ENCODE results near the gene CLEC20A. TPM values are rescaled to one million over a fixed set of nuclear protein-coding genes. Genes with fewer than 3 reads are reported as not detected.

The CLEC20A gene
- not detected in 2 replicates for total RNA-seq (2014; rRNA removed; shearing (Covaris generic))

DNA sequence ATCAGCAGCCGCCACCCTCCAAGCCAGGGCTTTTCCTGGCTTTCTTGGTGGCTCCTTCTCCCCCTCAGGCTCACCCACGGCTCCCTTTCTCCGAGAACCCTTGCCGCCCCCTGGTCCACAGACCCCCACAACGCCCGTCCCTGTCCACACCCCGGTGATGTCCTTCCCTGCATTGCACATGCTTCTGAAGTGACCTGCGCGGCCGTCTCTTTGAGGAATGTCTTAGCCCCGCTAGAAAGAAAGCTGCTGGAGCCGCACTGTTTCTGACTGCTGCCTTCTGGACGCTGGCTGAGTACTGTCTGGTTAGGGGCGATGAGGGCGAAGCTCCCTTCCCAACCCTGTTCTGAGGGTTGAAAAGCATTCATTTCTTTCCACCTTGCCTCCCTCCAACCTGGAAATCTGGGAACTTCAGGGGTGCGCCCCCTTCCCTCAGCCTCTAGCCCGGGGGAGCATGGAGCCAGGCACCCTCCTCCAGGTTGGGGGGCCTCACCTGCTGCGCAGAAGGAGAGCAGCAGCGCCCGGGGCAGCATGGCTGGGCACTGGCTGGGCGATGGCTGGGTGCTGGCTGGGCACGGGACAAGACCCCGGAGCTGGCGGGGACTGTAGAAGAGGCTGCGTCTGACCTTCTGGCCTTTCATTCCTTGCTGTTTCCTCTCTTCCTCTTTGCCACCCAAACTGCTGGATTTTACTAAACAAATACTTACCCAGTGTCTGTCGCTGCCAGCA is at the start of gene CLEC20A:
CLEC20A (minus strand) TSS at position 555 of the 726 bp plus-strand sequence; CDS start at position 530, 25 bp downstream.
- no peak for DNase-seq (ENCODE audit: low read depth)

DNA sequence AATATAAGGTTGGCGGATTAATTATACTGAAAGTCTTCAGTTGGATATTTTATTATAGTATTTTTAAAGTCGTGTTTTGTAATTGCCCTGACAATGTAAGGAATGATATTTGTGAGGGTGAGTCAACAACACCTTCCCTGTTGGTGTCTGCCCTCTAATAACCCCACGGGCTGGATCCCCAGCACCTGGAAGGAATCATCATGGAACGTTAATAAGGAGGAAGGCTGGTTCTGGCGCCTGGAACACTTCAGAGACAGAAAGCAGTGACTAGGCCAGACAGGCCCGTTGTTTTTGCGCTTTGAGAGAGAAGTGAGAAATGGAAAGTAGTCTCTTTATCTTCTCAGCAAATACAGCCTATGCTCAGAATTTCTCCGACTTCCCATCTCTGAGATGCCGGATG is 47.8 kb upstream of the CLEC20A start:
- no peak for DNase-seq (ENCODE audit: low read depth)

DNA sequence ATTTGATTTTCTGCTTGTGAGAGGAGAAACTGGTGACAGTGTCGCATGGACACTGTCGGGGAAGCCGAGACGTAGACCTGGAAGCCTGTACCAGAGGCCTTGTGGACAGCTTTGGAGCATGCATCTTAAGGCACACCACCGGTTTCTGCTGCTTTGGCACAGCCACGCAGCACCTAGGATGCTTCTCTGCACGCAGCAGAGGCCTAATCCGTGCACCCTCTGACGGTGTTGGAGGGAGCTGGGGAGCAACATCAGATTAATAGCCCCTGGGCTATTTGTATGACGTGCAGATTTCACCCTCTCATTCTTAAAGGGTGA is 46.5 kb upstream of the CLEC20A start:
- DNase-seq (ENCODE audit: low read depth) = no peak

- peak; percentile 84 for DNase-seq (ENCODE audit: low read depth)
Observed at GRCh38 chr1:178542554-178543289, 46.0 kb upstream of the CLEC20A start.

GRCh38 chr1:178541829-178542553 is 45.2 kb upstream of the CLEC20A start:
- no peak for DNase-seq (ENCODE audit: low read depth)

GRCh38 chr1:178541379-178541778 is 44.6 kb upstream of the CLEC20A start:
- DNase-seq (ENCODE audit: low read depth) = no peak

DNA sequence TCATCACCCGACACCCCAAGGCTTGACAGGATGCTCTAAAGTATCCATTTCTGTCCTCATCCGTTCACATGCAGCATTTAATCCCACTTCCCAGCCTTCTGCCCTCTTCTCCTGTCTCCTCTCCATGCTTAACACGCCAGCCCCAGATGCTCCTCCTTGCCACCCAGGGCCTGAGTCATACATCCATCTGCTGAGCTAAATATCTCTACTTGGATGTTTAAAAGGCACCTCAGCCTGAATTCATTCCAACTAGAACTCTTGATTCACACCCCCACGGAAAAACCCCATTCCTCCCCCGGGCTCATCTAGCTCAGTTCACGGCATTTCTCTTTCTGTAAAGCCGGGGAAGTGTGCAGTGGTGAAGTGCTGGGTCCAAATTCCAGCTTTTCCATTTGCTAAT is 43.9 kb upstream of the CLEC20A start:
- peak; percentile 80 for DNase-seq (ENCODE audit: low read depth)

GRCh38 chr1:178540204-178540603 is 43.4 kb upstream of the CLEC20A start:
- no peak for DNase-seq (ENCODE audit: low read depth)

DNA sequence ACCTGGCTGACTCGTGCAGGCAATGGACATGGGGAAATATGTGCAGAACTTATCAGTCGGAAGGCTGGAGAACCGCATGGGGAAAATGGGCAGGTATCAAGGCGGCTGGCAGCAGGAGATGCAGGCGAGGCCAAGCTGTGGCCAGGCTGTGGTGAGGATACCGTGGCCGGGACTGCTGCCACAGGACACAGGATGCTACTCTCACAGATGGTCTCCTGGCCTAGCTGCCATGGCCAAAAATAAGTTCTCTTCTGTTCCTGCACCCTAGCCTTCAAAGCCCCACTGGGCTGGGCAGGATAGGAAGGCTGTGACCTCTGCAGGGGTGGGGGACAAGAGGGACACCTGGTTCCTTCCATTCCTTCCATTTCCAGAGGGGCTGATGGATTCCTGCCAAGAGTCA is 42.5 kb upstream of the CLEC20A start:
- DNase-seq (ENCODE audit: low read depth) = no peak

- peak; percentile 71 for DNase-seq (ENCODE audit: low read depth)
Observed at GRCh38 chr1:178538192-178538916, 41.6 kb upstream of the CLEC20A start.

GRCh38 chr1:178537382-178538090 is 40.8 kb upstream of the CLEC20A start:
- DNase-seq (ENCODE audit: low read depth) = no peak

- DNase-seq (ENCODE audit: low read depth) = peak; percentile 96
Observed at GRCh38 chr1:178536844-178537371, 40.1 kb upstream of the CLEC20A start.

GRCh38 chr1:178536329-178536728 is 39.6 kb upstream of the CLEC20A start:
- DNase-seq (ENCODE audit: low read depth) = no peak

DNA sequence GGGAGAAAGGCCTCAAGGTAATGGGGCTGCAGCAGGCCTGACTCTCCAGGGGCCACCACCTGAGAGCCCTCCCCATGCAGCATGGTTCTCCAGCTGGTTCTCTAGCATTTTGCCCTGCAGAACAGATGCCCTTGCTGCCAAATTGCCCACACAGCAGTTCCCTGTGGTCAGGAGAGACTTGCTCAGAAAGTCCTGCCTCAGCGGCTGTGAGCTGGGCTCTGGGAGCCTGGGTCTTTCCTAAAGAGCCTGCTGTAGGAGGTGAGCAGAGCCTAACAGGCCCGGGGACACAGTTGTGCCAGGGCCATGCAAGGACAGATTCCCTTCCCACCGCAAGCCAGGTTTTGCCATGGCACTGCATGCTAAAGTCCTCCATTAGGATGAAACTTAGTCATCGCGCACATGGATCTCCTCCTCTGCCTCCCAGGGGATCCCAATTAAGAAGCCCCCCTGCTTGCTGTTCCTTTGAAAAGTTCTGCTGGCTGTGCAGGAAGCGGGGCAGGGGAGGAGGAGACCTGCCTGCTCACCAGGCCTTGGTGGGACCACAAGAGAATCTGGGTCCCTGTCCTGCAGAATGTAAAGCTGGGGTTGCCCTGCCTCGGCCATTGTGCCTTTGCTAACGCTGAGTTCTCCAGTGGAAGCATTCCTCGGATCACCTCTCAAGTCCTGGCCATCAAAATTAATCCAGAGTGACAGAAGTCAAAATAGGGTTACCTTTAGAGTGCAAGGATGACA is 37.5 kb upstream of the CLEC20A start:
- DNase-seq (ENCODE audit: low read depth) = no peak

- DNase-seq (ENCODE audit: low read depth) = no peak
Observed at GRCh38 chr1:178533121-178533946, 36.6 kb upstream of the CLEC20A start.

DNA sequence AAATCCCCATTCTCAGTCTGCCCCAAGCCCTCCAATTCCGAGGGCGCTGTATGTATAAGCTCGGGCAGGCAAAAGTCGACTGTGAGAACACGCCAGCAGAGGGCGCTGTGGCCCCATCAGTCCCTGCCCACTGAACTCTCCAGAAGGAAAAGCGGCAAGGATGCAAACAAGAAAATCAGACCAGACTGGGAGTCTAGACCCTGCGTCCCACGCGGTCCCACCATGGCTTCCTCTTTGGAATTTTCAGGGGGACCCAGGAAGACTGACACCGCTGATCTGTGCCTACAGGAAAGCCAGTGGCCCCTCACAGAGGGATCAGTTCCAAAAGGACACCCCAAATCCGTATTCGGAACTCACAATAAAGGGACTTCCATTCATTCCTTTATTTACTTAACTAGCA is 35.6 kb upstream of the CLEC20A start:
- DNase-seq (ENCODE audit: low read depth) = peak; percentile 72

DNA sequence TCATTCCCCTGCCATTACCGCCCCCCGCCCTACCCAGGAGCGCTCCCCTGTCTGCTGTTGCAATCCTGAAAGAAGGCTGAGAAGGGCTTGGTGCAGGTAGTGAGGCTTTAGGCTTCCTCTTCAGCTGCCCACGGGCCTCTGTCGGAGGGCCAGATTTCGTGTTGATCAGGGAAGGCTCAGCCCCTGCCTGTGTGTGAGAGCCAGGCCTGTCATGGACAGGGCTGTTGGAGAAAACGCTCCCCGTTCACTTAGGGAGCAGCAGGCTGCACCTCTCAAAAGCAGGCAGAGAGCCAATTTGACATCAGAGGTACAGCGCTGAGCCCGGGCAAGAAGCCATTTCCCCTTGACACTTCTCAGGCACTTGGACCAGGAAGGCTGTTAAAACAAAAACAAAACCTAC is 35.1 kb upstream of the CLEC20A start:
- peak; percentile 7 for DNase-seq (ENCODE audit: low read depth)

DNA sequence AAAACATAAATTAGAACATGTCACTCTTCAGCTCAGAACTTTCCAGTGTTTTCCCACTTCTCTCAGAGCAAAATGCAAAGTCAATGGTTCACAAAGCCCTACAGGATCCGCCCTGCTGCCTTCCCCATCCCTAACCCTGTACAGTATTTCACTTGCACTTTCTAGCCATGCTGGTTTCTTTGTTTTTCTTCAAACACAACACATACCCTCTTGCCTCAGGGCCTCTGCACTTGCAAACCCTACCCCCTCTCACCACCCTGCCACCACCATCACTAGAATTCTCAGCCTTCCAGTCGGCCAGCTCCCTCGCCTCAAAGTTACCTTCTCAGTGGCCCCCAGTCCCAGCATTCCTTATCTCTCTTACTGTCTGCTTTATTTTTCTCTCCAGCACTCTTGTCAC is 33.7 kb upstream of the CLEC20A start:
- peak; percentile 52 for DNase-seq (ENCODE audit: low read depth)

DNA sequence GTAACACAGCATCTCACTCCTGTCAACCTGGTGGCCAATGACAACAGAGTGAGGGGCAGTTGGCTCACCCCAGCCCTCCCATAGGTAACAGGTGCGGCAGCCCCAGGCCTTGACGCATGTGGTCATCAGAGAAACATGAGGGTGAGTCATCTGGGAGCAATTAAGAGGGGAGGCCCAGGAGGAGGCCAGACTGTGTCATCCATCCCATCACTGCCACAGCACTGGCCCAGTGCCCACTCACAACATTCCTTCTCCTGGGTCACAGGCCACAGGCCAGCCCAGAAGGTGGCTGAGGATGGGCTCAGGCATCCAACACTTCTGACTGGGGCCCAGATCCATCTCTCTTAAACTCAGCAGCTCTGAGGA is 33.3 kb upstream of the CLEC20A start:
- DNase-seq (ENCODE audit: low read depth) = peak; percentile 97

Measured in M059J (cell line).